Activated naive CD8-positive, alpha-beta T cell treated with anti-CD3 and anti-CD28 coated beads, Interleukin-2, amount 10 ng/mL, durations not matched to agents 7 days and 5 days (primary cell): ENCODE data around the gene CCBE1. TPM values are rescaled to one million over a fixed set of nuclear protein-coding genes. Genes with fewer than 3 reads are reported as not detected.

ENCODE experiments used
- ATAC-seq: fragments of 150-1000 bp; cut with Tn5 transposase; one replicate; pipeline ENCODE4 v1.10.0; 2021; ENCODE audit warnings: low read depth, moderate library complexity
- POLR2A ChIA-PET: fragments of 350-600 bp; sonication (Branson Sonifier 250); formaldehyde crosslinking; loops from one replicate; lab custom pipeline; 2021; ENCODE audit warnings: antibody characterized with exemption; lab: Charles Lee
- DNase-seq: peaks from one replicate; pipeline ENCODE4 v3.0.0; 2021
- H3K27ac Mint-ChIP-seq: one replicate; pipeline ENCODE4 v1.8.0; 2022; ENCODE audit warnings: mild to moderate bottlenecking, mixed read lengths
- H3K27me3 Mint-ChIP-seq: one replicate; pipeline ENCODE4 v1.8.0; 2022; ENCODE audit warnings: mild to moderate bottlenecking, moderate library complexity, mixed read lengths
- H3K36me3 Mint-ChIP-seq: one replicate; pipeline ENCODE4 v1.8.0; 2021; ENCODE audit warnings: mild to moderate bottlenecking, mixed read lengths
- H3K4me1 Mint-ChIP-seq: one replicate; pipeline ENCODE4 v1.8.0; 2021; ENCODE audit warnings: mixed read lengths
- H3K4me3 Mint-ChIP-seq: one replicate; pipeline ENCODE4 v1.8.0; 2022; ENCODE audit warnings: mild to moderate bottlenecking, moderate library complexity, mixed read lengths
- H3K9me3 Mint-ChIP-seq: one replicate; pipeline ENCODE4 v1.8.0; 2021; ENCODE audit warnings: mixed read lengths
- total RNA-seq, 2 experiments: library from RNA; stranded (reverse); gene quantifications; one replicate each; pipeline ENCODE4 v1.2.3, GENCODE V29; 2021

The CCBE1 gene
- total RNA-seq, 2 experiments from 2014 or later, result not detected

DNA sequence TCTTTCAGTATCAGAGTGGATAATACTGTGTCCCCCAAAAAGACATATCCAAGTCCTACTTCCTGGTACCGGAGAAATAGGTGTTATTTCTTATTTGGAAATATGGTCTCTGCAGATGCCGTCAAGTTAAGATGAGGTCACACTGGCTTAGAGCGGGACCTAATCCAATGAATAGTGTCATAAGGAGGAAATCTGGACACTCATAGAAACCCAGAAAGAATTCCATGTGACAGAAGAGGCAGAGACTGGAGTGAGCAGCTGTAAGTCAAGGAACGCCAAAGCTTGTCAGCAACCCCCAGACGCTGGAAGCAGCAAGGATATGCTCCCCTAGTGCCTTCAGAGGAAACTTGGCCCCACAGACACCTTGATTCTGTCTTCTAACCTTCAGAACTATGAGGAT lies 69.8 kb downstream of the CCBE1 start:
- ATAC-seq (no peak), DNase-seq (no peak)
- no peaks in the 10 kb centered on the region for H3K36me3 Mint-ChIP-seq
- H3K27ac Mint-ChIP-seq, result no peak overlapping the region
- no peaks in the 10 kb centered on the region for H3K9me3 Mint-ChIP-seq
- no peaks in the 10 kb centered on the region for H3K4me1 Mint-ChIP-seq
- POLR2A ChIA-PET, result no interaction called here
- no peaks in the 10 kb centered on the region for H3K27me3 Mint-ChIP-seq
- H3K4me3 Mint-ChIP-seq, result no peak overlapping the region

DNA sequence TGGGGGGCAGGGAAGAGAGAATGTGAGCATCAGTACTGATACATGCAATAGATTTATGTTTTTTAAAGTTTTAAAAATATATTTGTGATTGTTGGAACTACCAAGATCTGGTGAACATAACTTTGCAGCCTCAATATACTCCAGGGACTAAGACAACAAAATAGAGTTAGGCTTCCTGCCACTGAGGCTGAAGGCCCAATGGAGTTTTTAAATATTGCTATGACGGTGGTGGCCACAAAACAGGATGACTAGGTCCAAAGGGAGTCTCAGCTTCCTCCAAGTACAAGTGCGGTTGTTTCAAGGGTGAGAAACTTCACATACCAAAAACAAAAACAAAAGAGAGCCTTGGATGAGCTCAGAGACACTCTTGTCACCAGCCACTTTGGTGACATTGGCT lies 72.9 kb downstream of the CCBE1 start:
- Mint-ChIP-seq H3K4me3 (no peak overlapping the region), H3K36me3 (no peaks in the 10 kb centered on the region)
- POLR2A ChIA-PET, result no interaction called here

DNA sequence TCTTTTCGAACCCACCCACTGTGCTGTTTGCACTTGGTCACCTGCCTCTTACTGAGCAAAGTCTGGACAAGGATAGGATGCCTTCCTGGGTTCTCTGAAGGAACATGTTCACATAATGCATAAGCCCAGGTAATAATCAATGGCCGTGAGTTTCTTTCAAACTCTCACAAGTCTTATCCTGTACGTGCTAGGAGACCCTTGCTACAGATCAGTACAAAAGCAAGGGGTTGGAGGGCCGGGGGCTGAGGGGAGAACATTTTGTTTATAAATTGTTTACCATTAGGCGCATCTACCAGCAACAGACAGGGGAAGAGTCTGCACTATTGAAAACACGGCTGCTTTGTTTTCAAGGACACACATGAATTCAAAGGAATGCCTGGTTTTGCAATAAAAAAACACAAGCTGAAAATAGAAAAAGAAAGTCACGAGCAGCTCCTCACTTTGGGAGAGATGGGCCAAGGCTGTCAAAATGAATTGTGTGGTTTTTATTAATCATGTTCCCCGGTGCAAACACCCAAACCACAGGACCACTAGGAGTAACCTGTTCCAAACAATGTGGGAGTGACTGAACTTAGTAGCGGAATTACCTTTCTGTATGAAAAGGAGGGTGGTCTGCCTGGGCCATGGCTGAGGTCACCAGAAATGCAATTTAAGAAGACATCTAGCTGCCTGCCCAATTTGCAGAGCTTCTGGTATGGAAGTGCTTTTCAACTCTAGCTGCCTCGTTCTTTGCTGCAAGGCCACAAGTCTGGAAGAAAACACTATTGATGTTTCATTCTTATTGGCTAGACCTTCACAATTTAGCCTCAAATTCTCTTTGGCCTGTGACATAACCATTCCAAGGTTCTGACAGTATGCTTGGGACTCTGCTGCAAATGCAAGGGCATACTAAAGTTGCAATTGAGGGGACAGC lies 73.5 kb downstream of the CCBE1 start:
- H3K27me3 Mint-ChIP-seq, result no peaks in the 10 kb centered on the region
- no peaks in the 10 kb centered on the region for H3K36me3 Mint-ChIP-seq
- no peak overlapping the region for H3K4me3 Mint-ChIP-seq
- H3K4me1 Mint-ChIP-seq, result no peaks in the 10 kb centered on the region
- no peak overlapping the region for H3K27ac Mint-ChIP-seq
- POLR2A ChIA-PET, result no interaction called here
- no peak for ATAC-seq
- no peak for DNase-seq
- no peaks in the 10 kb centered on the region for H3K9me3 Mint-ChIP-seq

More for the DNA sequence above, 72.9 kb downstream of the CCBE1 start:
- ATAC-seq (no peak), DNase-seq (no peak)
- Mint-ChIP-seq H3K27ac (no peak overlapping the region), H3K4me1 (no peaks in the 10 kb centered on the region), H3K27me3 (no peaks in the 10 kb centered on the region), H3K9me3 (no peaks in the 10 kb centered on the region)

DNA sequence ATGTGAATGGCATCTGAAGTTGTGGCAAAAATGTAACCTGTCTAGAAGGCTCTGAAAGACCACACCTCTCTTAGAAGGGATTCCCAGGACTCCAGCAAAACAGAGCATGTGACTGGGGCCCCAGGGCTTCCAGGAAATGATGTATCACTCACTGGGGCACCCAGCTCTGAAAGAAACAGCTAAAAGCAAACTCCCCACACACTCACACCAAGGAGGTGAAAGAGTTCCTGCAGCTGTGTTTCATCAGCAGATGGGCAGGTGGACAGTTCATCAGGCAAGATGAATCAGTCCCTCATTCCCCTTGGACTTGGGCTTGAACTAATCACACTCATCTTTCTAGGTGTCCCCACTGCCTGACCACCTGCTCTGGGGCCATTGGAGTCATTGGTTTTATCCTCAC lies 76.2 kb downstream of the CCBE1 start:
- no peak overlapping the region for H3K4me3 Mint-ChIP-seq
- no peak for ATAC-seq

DNA sequence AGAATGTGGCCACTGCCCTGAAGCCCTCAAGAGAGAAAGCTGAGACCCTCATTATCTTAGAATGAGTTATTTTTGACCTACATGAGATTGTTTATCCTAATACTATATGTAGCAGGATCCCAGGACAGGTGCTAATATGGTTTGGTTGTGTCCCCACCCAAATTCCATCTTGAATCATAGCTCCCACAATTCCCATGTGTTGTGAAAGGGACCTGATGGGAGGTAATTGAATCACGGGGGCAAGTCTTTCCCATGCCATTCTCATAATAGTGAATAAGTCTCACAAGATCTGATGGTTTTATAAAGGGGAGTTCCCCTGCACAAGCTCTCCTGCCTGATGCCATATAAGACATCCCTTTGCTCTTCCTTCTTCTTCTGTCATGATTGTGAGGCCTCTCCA lies 76.8 kb downstream of the CCBE1 start:
- DNase-seq, result no peak
- Mint-ChIP-seq H3K4me1 (no peaks in the 10 kb centered on the region), H3K36me3 (no peaks in the 10 kb centered on the region), H3K27ac (no peak overlapping the region), H3K4me3 (no peak overlapping the region), H3K9me3 (no peaks in the 10 kb centered on the region), H3K27me3 (peaks cover 3% of the 10 kb centered on the region)
- POLR2A ChIA-PET, result no interaction called here
- no peak for ATAC-seq

More for the DNA sequence above, 76.2 kb downstream of the CCBE1 start:
- POLR2A ChIA-PET, result no interaction called here
- Mint-ChIP-seq H3K9me3 (no peaks in the 10 kb centered on the region), H3K27me3 (peaks cover 3% of the 10 kb centered on the region), H3K27ac (no peak overlapping the region), H3K4me1 (no peaks in the 10 kb centered on the region), H3K36me3 (no peaks in the 10 kb centered on the region)
- no peak for DNase-seq

DNA sequence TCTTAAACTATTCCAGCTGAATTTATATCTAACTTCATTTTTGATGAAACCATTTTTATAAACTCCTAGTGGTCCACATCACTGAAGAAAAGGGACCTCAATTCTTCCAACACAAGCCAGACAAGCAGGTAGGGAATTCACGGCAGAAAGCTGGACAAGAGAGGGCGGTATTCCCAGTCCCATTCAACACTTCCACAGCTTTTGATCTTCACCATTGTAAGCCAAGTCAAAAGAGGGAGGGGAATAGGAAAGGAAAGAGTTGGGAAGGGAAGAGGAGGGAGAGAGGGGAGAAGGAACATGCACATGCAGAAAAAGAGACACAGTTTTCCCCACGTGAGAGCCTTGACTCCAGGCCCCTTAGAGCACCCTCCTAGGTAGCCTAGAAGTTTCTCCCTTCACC lies 77.4 kb downstream of the CCBE1 start:
- Mint-ChIP-seq H3K27ac (no peak overlapping the region), H3K27me3 (peaks cover 3% of the 10 kb centered on the region), H3K4me3 (no peak overlapping the region), H3K4me1 (no peaks in the 10 kb centered on the region), H3K36me3 (no peaks in the 10 kb centered on the region), H3K9me3 (no peaks in the 10 kb centered on the region)
- POLR2A ChIA-PET, result no interaction called here
- DNase-seq (no peak), ATAC-seq (no peak)

DNA sequence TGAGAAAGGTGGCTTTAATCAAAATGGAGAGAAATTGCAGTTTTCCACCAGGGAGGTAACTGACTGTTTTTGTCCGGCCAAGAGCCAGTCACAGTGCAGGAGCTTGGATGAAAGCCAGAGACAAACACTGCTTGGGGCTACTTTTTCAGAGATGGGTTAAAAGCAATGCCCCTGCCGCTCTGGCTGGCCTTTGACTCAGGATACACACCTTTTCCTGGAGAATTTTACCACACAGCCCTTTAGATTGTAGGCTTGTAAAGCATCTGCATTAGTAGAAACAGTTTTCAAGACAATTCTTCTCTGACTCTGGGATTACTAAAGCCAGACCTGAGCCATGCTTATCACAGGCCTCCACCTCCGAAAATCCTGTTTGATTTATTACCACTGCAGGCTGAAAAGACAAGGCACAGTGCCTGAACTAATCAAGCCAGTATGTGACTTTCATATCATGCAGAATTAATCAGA lies 79.7 kb downstream of the CCBE1 start:
- H3K36me3 Mint-ChIP-seq, result no peaks in the 10 kb centered on the region
- no peak overlapping the region for H3K27ac Mint-ChIP-seq
- H3K4me3 Mint-ChIP-seq, result no peak overlapping the region
- H3K9me3 Mint-ChIP-seq, result no peaks in the 10 kb centered on the region
- POLR2A ChIA-PET, result no interaction called here
- ATAC-seq (no peak), DNase-seq (no peak)
- peaks cover 3% of the 10 kb centered on the region for H3K27me3 Mint-ChIP-seq
- H3K4me1 Mint-ChIP-seq, result no peaks in the 10 kb centered on the region

DNA sequence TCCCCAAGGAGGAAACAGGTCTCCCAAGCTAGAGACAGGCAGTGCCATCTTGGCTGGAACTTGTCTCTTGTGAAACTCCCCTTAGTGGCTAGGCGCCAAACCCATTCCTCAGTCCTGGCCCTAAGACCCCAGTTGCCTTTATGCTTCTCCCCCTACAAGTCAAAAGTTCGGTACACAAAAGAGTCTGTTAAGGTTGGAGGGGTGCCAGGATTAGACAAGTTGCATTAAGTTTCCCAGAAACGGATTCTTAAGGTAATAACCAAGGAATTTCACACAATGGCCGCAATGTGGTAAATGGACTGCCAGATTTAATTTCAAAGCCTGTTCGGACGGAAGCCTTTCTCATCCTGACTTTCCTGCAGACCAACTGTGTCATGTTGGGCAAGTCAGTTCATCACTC lies 80.7 kb downstream of the CCBE1 start:
- ATAC-seq (no peak), DNase-seq (no peak)
- POLR2A ChIA-PET, result no interaction called here
- no peak overlapping the region for H3K4me3 Mint-ChIP-seq
- peaks cover 3% of the 10 kb centered on the region for H3K27me3 Mint-ChIP-seq
- H3K27ac Mint-ChIP-seq, result no peak overlapping the region
- H3K36me3 Mint-ChIP-seq, result no peaks in the 10 kb centered on the region
- no peaks in the 10 kb centered on the region for H3K9me3 Mint-ChIP-seq
- no peaks in the 10 kb centered on the region for H3K4me1 Mint-ChIP-seq

DNA sequence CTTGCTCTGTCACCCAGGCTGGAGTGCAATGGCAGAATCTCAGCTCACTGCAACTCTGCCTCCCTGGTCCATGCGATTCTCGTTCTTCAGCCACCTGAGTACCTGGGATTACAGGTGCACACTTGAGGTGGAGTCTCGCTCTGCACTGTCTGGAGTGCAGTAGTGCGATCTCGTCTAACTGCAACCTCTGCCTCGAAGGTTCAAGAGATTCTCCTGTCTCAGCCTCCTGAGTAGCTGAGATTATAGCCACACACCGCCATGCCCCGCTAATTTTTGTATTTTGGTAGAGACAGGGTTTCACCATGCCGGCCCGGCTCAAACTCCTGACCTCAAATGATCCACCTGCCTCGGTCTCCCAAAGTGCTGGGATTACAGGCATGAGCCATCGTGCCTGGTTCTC lies 83.3 kb downstream of the CCBE1 start:
- POLR2A ChIA-PET, result no interaction called here
- Mint-ChIP-seq H3K27ac (no peak overlapping the region), H3K9me3 (no peaks in the 10 kb centered on the region), H3K4me3 (no peak overlapping the region), H3K27me3 (peaks cover 5% of the 10 kb centered on the region), H3K36me3 (no peaks in the 10 kb centered on the region), H3K4me1 (no peaks in the 10 kb centered on the region)
- no peak for DNase-seq
- no peak for ATAC-seq

DNA sequence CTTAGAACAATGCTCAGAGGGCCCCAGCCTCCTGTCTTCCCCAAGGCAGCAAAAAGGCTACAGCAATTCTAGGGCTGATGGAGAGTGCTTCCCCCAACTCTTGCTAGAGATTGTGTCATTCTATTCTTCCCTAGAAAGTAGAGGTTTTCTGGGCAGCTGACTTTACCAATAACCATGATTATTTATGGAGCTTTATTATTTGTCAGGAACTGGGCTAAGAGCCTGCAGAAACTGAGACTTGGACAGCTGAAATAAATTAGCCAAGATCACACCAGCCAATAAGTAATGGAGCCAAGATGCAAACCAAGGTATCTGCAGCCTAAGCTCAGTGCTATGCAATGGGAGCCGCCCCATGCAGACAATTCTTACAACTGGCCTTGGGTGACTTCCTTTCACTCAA lies 84.8 kb downstream of the CCBE1 start:
- POLR2A ChIA-PET, result no interaction called here
- no peaks in the 10 kb centered on the region for H3K9me3 Mint-ChIP-seq

DNA sequence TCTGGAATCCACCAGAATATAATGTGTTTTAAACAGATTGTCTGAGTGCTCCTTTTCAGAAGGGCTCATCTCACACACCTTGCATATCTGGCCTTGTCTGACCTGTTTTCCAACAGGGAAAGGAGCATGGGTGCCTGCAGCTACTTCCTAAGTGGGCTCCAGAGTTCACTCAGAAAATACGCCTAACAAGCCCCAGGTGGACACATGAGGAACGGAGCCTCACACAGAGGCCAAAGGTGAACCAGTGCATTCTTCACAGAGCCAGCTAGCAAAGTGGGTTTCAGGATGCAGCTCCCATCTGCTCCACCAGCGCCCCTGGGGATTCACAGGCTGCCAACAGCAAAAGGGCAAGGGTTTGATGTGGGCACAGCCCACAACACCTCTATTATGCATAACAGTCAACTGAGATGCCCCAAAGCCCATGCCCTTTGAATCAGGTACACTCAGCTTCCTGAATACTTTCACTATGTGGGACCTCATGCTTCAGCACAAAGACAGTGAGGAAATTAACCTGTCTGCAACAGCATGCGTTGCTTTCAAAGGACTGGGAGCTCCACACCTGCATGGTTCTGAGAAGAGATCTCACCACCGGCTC lies 86.6 kb downstream of the CCBE1 start:
- no peak overlapping the region for H3K27ac Mint-ChIP-seq

More for the DNA sequence above, 84.8 kb downstream of the CCBE1 start:
- Mint-ChIP-seq H3K4me3 (no peak overlapping the region), H3K36me3 (no peaks in the 10 kb centered on the region), H3K27me3 (peaks cover 2% of the 10 kb centered on the region), H3K4me1 (no peaks in the 10 kb centered on the region), H3K27ac (no peak overlapping the region)
- no peak for DNase-seq
- no peak for ATAC-seq

DNA sequence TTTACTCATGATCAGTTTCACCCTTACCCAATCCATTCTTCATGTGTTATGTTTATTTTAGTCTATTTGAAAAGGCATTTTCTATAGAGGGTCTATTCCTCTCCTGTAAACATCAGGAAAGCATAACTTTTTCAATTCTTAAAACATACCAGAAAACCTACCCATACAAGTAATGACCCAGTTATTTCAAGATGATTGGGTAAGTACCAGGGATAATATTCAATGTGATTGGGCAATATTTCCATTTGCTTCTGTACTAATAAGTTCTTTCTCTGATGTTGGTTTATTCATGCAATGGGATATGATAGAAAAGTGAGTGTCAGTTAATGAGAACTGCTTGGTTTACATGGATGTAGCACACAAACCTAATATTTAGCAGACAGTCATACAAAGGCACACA lies 87.6 kb downstream of the CCBE1 start:
- POLR2A ChIA-PET, result no interaction called here
- ATAC-seq (no peak), DNase-seq (no peak)
- Mint-ChIP-seq H3K4me3 (no peak overlapping the region), H3K9me3 (no peaks in the 10 kb centered on the region), H3K4me1 (no peaks in the 10 kb centered on the region), H3K27ac (no peak overlapping the region), H3K36me3 (no peaks in the 10 kb centered on the region), H3K27me3 (peaks cover 2% of the 10 kb centered on the region)

More for the DNA sequence above, 86.6 kb downstream of the CCBE1 start:
- H3K4me3 Mint-ChIP-seq, result no peak overlapping the region
- DNase-seq (no peak), ATAC-seq (no peak)
- H3K4me1 Mint-ChIP-seq, result no peaks in the 10 kb centered on the region
- no peaks in the 10 kb centered on the region for H3K9me3 Mint-ChIP-seq
- POLR2A ChIA-PET, result no interaction called here
- peaks cover 2% of the 10 kb centered on the region for H3K27me3 Mint-ChIP-seq
- H3K36me3 Mint-ChIP-seq, result no peaks in the 10 kb centered on the region

DNA sequence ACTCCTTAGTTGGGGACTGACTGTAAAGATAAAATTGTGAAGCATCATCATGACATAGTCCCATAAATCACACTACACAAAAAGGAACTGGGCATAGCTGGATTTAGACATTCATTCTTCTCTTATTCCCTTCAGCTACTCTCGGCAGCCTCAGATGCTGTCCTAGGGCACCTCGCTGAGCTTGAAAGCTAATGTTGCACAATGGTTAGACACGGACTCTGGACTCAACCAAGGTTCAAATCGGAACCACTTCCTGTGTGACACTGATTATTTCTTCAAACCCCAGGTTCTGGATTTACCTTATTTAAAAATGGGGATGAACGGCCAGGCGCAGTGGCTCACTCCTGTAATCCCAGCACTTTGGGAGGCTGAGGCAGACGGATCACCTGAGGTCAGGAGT lies 89.8 kb downstream of the CCBE1 start:
- Mint-ChIP-seq H3K9me3 (no peaks in the 10 kb centered on the region), H3K27ac (no peak overlapping the region), H3K27me3 (peaks cover 2% of the 10 kb centered on the region), H3K4me3 (no peak overlapping the region), H3K4me1 (no peaks in the 10 kb centered on the region), H3K36me3 (no peaks in the 10 kb centered on the region)
- POLR2A ChIA-PET, result no interaction called here
- DNase-seq (no peak), ATAC-seq (no peak)

DNA sequence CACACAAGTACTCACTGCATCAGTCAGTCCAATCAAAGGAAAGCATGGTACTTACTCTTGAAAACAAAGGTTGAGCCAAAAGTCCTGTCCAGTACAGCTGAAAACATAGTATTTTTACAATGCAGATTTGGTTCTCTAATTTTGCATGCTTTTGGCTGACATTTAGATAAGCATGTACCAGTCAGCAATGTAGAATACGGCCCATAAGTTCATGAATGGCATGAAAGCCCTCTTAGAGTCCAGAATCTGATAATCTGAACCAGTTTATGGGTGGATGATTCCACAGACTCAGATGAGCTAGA lies 90.2 kb downstream of the CCBE1 start:
- DNase-seq, result no peak
- ATAC-seq, result no peak
- POLR2A ChIA-PET, result no interaction called here
- H3K27me3 Mint-ChIP-seq, result peaks cover 2% of the 10 kb centered on the region
- no peak overlapping the region for H3K27ac Mint-ChIP-seq
- no peaks in the 10 kb centered on the region for H3K4me1 Mint-ChIP-seq
- H3K4me3 Mint-ChIP-seq, result no peak overlapping the region
- H3K9me3 Mint-ChIP-seq, result no peaks in the 10 kb centered on the region
- H3K36me3 Mint-ChIP-seq, result no peaks in the 10 kb centered on the region
